CD4-positive, alpha-beta T cell treated with Interleukin-4 for 4 hours (primary cell): ENCODE measurements around the gene TENM4.

ENCODE experiments used
- DNase-seq: peaks from one replicate; pipeline ENCODE4 v3.0.0-alpha.2; 2020

Gene TENM4

DNA sequence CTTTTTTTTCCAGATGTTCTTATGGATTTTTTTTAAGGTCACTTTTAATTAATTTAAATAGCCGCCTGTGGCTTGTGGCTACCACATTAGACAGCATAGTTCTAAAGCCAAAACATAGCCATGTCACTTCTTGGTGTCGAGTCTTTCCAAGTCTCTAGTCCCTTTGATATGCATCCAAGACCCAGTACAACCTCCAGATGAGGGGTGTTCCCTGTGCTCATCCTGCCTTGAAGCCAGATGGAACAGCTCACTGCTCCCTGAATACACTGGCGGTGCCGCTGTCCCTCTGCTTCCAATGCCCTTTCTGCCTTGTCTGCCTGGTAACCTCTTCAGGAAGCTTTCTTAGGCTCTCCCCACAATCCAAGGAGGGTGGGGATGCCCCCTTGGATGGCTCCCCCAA, 338.0 kb downstream of the TENM4 start:
- DNase-seq, result no peak

GRCh38 chr11:79101656-79102055, 339.2 kb downstream of the TENM4 start:
- DNase-seq, result no peak

DNA sequence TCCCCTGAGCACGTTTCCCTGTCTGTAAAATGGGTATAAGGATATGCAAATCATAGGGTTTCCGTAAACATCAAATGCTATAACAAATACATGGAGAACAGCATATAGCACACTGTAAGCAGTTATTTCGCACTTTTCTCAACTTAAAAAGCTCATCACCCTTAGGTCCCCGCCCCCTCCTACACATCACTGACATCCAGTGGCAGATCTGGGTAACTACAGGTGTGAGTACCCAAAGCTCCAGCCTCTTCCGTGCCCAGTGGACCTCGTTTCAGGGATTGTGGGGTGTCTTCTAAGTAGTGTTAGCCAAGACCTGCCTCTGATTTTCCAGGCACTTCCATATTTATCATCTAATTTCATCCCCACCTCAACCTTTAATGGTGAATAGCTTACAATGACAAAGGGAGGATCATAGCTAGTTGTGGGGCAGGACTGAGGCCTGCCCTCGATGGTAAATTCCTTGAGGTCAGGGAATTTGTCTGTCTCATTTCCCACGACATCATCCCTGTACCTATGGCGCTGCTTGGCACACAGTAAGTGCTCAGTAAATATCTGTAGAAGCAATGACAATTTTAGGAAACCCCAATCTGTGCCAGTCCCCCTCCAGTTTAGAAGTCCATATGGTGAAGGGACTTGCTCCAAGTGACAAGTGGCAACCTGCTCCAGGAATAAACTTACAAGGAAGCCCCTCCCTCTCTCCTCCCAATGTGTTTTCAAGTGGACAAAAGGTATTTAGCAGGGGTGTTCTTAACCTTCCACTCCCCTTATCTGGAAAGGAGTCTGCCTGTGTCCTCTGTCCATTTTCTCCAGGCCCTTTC, 340.5 kb downstream of the TENM4 start:
- peak; percentile 21 for DNase-seq

DNA sequence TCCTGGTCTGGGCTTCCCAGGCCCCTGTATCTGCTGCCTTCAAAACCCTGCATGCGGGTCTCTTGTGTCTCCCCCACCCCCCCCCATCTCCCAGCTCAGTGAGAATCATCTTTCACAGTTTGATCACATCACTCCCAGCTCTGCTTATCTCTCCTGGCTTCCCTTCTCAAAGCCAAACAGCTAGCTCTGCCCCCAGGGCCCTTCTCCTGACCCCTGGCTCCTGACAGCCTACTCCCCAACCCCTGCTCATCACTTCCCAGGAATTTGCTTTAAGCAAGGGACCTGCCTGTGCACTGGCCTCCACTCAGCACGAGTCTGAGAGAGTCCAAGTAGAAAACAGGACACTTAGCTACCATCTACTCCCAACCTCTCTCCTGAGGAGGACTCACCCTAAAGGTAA, 342.7 kb downstream of the TENM4 start:
- no peak for DNase-seq

GRCh38 chr11:79097246-79097875, 343.5 kb downstream of the TENM4 start:
- no peak for DNase-seq

DNA sequence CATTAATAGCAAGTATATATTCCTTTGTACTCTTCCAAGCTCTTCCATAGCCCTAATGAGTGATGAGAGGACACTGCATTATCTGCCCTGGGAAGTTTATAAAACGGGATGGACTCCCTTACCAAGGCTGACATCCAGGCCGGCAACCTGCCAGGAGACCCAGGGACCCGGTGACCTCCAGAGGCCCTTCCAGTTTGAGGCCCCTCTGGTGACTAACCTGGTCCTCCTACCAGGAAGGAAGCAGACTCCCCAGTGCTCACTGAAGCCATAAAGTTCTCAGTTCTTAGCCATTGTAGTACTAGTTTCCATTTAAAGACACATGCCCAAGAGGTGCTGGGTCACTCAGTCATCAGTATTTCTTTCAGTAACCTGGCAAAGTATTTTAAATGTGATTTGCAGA, 345.4 kb downstream of the TENM4 start:
- no peak for DNase-seq

- no peak for DNase-seq
Observed at GRCh38 chr11:79094616-79095015, 346.2 kb downstream of the TENM4 start.

GRCh38 chr11:79092791-79093353, 348.0 kb downstream of the TENM4 start:
- DNase-seq, result no peak

DNA sequence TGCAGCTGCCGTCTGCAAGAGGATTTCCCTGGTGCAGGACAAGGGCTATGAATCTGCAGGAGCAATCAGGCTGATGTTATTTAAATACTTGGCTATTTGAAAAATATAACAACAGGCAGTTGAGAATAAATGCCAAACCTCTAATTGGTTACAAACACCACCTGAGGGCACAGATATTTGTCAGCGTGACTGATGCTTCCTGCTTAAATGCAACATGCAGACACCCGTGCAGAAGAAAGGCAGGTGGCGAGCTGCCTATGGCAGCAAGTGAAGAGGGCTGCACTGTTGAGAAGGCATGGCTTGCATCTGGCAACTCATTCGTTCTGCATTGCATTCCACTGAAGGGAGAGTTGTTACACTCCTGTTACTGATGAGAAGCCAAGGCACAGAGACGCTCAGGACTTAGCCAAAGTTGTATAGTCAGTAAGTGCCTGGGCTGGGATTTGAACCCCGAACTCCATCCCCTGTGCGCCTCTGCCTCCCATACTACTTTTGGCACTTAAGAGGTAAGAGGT, 350.6 kb downstream of the TENM4 start:
- DNase-seq, result no peak

DNA sequence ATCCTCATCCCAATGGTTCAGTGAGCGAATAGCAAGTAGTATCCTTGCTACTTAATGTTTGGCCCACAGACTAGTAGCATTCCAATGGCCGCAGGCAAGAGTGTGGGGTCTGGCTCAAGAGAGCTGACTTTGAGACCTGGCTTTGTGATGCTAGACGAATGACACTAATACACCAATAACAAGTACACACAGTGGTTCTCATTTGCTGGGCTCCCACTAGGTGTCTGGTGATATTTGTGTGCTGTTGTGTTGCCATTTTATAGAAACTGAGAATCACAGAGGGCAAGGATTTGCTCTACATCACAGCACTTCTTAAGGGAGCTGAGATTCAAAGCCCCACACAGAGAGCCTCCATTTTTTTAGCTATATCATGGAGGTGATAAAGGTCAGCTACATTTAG, 351.2 kb downstream of the TENM4 start:
- no peak for DNase-seq

DNA sequence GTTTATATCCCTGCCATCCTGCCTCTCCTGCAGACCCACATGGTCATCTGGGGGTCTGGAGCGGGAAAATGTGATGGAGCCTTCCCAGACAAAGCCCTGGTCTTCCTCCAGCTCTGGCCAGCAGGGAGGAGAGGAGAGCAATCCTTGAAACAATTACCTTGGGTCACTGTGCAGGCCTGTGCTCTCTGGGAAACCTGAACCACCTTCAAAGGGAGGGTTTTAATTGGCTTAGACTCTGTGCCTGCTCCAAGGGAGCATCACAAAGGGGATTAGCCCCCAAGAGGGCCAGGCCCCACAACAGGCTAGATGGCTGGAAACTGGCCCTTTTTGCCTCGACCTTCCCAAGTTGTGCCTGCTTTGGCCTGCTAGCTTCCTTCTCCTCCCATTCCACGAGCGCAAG, 351.9 kb downstream of the TENM4 start:
- DNase-seq, result no peak

- no peak for DNase-seq
Observed at GRCh38 chr11:79087961-79088318, 352.9 kb downstream of the TENM4 start.

- no peak for DNase-seq
Observed at GRCh38 chr11:79087238-79087960, 353.4 kb downstream of the TENM4 start.

DNA sequence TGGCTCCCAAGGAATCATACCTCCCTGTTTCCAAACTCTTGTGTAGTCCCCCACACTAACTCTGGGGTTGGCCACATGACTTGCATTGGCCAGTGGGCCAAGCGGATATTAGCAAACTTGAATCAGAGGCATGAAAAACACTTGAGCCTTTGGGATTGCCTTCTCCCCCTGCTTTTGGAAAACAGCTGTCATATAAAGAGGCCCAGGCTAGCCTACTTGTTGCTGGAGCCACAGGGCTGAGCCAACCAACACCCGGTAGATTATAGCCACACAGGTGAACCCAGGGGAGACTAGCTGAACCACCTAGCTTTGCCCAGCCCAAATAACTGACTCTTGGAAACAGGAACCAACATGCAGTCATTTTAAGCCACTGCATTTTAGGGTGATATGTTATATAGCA, 354.8 kb downstream of the TENM4 start:
- no peak for DNase-seq

DNA sequence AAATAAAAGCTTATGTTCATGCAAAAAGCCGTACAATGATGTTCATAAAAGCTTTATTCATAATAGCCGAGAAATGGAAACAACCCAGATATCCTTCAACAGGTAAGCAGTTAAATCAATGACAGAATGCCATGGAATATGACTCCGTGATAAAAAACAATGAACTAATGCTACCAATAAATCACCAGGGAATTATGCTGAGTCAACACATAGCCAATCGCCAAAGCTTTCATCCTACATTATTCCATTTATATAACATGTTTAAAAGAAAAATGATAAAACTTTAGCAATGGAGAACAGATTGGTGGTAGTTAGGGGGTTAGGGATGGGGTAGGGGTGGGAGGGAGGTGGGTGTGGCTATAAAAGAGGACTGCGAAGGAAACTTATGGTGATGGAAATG, 356.4 kb downstream of the TENM4 start:
- no peak for DNase-seq

DNA sequence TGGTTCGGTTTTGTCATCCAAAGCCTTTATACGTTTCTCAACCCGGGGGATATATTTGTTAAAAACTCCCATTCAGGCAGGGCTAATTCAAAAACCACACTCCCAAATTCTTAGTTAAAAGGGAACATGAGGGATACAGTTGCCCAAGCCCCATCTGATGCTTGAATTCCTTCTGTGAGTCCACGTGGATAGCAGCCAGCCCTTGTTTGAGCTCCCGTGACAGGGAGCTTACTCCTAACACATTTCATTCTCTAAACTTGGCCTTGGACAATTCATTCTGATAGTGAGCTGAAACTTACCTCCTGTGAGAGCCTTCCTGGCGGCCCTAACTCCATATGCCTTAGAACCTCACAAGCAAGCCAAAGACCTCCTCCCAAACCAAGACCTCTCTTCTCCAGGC, 357.5 kb downstream of the TENM4 start:
- DNase-seq, result no peak

- no peak for DNase-seq
Observed at GRCh38 chr11:79082907-79083306, 357.9 kb downstream of the TENM4 start.

DNA sequence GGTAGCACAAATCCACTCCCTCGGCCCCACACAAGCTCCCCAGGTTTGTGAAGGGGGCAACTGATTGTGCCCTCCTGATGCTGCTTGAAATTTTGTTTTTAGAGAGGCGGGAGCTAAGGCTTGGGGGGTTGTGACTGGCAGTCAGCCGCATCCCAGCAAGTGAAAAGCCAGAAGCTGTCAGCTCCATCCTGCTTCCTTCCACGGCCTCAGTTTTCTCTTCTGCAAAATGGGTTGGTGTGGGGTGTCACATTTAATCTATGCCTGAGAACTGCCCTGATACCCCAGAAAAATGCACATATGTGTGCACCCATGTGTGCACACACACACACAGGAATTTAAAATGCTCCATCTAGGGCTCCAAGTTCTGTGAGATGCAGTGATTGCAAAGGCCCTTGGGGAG, 358.6 kb downstream of the TENM4 start:
- no peak for DNase-seq

GRCh38 chr11:79081471-79082031, 359.3 kb downstream of the TENM4 start:
- no peak for DNase-seq

DNA sequence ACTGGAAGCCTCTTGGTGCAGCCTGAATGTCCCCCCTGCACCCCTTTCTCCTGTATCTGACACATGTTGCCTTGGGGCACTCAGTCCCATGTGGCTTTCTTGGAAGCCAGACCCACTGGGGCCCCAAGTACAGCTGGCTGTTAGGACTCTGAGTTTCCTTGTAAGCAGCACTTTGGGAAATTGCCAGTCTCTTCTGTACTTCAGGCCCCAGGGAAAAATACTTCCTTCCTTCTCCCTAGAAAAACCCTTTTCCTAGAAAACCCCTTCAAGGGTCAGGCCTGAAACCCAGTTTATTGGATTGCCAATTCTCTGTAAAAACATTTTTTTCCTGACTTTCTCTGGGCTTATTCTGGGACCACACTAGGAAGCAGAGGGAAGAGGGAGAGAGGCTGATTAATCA, 360.3 kb downstream of the TENM4 start:
- no peak for DNase-seq

DNA sequence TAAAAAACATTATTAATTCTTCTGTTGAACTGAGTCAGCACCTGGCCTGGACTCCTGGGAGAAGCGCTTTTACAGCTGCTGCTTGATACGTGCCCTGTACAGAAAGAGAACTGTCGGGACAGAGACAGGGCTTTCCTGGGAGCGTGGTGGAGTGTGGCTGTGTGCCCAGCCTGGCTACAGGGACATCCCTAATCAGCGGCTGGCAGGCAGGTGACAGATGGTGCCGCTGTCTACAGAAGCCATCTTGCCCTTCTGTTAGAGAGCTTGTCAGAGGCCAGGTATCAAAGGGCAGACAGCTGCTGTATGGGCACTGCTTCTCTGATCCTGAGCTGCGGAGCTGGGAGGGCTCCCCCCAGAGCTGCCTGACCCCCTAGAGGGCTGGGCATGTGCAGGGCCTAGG, 361.8 kb downstream of the TENM4 start:
- no peak for DNase-seq

- DNase-seq, result no peak
Observed at GRCh38 chr11:79078456-79078855, 362.4 kb downstream of the TENM4 start.

GRCh38 chr11:79077702-79078330, 363.0 kb downstream of the TENM4 start:
- DNase-seq, result no peak
